ENCODE results near the gene TAPBP. TPM values are rescaled to one million over a fixed set of nuclear protein-coding genes. Genes with fewer than 3 reads are reported as not detected.

The TAPBP gene
- total and polyA plus RNA-seq, 9 of the 15 experiments (the other 6 are each of a cell fraction or from before 2014, with no cell fraction given) = 5.6 to 74.0 (median 22.3) TPM

DNA sequence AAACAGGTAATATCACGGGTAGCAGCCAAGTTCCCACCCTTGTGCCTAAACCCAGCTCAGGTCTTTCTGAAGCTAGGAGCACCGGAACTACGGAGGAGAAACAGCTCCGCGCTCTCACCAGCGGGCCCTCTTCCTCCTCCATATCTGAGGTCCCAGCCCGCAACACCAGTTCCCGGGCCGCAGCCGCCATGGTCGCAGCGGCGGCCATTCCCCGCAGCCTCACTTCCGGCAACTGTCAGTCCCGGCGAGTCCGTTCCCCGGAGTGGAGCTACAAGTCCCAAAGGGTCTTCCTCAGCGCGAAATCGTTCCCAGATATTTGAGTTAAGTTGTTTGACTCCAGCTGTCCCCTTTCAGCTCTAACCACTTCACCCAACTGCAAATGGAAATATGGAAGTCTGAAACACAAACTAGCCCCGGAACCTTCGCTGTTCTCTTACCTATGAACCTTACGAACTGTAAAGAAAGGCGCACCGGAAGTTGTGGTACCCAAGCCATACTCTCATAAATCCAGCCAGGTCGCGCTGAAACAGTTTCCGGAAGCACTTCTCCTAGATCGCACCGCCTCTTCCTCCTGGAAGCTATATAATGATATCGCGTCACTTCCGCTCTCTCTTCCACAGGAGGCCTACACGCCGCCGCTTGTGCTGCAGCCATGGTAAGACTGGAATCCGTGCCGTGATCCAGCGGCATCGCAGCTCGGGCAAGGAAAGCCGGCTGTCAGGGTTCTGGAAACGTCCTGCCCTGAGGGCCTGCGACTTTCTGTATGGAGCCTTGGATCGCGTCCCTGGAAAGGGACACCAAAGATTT is 42.2 kb downstream of the TAPBP start, which contains the start of the genes RPS18 and VPS52 (continued):
- no peak for TF ChIP-seq NFE2L1 (tag; IDR thresholded peaks at IDR 0.05; ENCODE audit: borderline replicate concordance, low read depth)
- TF ChIP-seq ZC3H4 (CRISPR knock-in tag; IDR thresholded peaks at IDR 0.05; ENCODE audit: borderline replicate concordance) = no peak
- TF ChIP-seq, protein P1, sequence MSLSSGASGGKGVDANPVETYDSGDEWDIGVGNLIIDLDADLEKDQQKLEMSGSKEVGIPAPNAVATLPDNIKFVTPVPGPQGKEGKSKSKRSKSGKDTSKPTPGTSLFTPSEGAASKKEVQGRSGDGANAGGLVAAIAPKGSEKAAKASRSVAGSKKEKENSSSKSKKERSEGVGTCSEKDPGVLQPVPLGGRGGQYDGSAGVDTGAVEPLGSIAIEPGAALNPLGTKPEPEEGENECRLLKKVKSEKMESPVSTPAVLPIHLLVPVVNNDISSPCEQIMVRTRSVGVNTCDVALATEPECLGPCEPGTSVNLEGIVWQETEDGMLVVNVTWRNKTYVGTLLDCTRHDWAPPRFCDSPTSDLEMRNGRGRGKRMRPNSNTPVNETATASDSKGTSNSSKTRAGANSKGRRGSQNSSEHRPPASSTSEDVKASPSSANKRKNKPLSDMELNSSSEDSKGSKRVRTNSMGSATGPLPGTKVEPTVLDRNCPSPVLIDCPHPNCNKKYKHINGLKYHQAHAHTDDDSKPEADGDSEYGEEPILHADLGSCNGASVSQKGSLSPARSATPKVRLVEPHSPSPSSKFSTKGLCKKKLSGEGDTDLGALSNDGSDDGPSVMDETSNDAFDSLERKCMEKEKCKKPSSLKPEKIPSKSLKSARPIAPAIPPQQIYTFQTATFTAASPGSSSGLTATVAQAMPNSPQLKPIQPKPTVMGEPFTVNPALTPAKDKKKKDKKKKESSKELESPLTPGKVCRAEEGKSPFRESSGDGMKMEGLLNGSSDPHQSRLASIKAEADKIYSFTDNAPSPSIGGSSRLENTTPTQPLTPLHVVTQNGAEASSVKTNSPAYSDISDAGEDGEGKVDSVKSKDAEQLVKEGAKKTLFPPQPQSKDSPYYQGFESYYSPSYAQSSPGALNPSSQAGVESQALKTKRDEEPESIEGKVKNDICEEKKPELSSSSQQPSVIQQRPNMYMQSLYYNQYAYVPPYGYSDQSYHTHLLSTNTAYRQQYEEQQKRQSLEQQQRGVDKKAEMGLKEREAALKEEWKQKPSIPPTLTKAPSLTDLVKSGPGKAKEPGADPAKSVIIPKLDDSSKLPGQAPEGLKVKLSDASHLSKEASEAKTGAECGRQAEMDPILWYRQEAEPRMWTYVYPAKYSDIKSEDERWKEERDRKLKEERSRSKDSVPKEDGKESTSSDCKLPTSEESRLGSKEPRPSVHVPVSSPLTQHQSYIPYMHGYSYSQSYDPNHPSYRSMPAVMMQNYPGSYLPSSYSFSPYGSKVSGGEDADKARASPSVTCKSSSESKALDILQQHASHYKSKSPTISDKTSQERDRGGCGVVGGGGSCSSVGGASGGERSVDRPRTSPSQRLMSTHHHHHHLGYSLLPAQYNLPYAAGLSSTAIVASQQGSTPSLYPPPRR (CRISPR knock-in tag; IDR thresholded peaks at IDR 0.05; ENCODE audit: borderline replicate concordance) = no peak; the same call in 1 of the 2 replicates
- peak; percentile 98 for TF ChIP-seq PML (IDR thresholded peaks at IDR 0.05; ENCODE audit: low read length)
- TF ChIP-seq, protein P2, sequence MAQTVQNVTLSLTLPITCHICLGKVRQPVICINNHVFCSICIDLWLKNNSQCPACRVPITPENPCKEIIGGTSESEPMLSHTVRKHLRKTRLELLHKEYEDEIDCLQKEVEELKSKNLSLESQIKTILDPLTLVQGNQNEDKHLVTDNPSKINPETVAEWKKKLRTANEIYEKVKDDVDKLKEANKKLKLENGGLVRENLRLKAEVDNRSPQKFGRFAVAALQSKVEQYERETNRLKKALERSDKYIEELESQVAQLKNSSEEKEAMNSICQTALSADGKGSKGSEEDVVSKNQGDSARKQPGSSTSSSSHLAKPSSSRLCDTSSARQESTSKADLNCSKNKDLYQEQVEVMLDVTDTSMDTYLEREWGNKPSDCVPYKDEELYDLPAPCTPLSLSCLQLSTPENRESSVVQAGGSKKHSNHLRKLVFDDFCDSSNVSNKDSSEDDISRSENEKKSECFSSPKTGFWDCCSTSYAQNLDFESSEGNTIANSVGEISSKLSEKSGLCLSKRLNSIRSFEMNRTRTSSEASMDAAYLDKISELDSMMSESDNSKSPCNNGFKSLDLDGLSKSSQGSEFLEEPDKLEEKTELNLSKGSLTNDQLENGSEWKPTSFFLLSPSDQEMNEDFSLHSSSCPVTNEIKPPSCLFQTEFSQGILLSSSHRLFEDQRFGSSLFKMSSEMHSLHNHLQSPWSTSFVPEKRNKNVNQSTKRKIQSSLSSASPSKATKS (CRISPR knock-in tag; IDR thresholded peaks at IDR 0.05) = no peak
- TF ChIP-seq ZKSCAN1 (IDR thresholded peaks at IDR 0.05; ENCODE audit: low read depth, low read length) = no peak; the same call in 1 of the 2 replicates
- peak; percentile 98 for TF ChIP-seq POLR2G (IDR thresholded peaks at IDR 0.05; ENCODE audit: low read depth, low read length)
- no peak for TF ChIP-seq MCM5 (IDR thresholded peaks at IDR 0.05; ENCODE audit: low read depth)
- peak; percentile 98 for TF ChIP-seq BRD4 (IDR thresholded peaks at IDR 0.05)
- TF ChIP-seq NR2C1 (IDR thresholded peaks at IDR 0.05) = peak; percentile 97
- TF ChIP-seq NR2C1 (tag; IDR thresholded peaks at IDR 0.05) = peak; percentile 98
- TF ChIP-seq PCBP2 (IDR thresholded peaks at IDR 0.05; ENCODE audit: low read depth, low read length, poor library complexity, severe bottlenecking) = no peak
- peak; percentile 8; the same call in 1 of the 2 replicates for TF ChIP-seq PHF21A (IDR thresholded peaks at IDR 0.05; ENCODE audit: borderline replicate concordance, low read depth)
- TF ChIP-seq CBX2 (IDR thresholded peaks at IDR 0.05; ENCODE audit: insufficient read depth, low read length, poor library complexity, severe bottlenecking) = no peak
- no peak for TF ChIP-seq FOXJ3 (CRISPR knock-in tag; IDR thresholded peaks at IDR 0.05)
- peak; percentile 99 for TF ChIP-seq POLR2AphosphoS5 (IDR thresholded peaks at IDR 0.05; ENCODE audit: control insufficient read depth, insufficient read depth, low read depth, low read length)
- no peak for TF ChIP-seq SIRT6 (IDR thresholded peaks at IDR 0.05; ENCODE audit: low read depth, low read length)
- peak; percentile 69; the same call in 1 of the 2 replicates for TF ChIP-seq HIVEP1 (CRISPR knock-in tag; IDR thresholded peaks at IDR 0.05)

All from K562 (cell line).